Measurements from ENCODE around the gene ARMC9.

DNA sequence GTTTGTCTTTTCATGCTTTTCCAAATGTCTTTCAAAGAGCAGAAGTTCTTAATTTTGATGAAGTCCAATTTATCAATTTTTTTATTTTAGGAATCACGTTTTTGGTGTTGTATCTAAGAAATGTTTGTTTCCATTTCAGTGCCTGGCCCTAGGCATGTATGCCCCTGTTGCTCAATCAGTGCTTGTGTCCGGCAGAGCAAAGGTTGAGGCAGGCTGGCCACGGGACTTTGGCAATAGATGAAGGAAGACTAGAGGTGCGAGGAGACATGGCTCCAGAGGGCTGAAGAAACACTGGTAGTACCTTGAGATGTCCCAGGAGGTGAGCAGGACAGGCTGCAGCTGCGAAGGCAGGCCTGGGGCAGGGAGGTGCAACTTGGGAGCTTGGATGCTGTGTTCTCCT lies 187.0 kb downstream of the ARMC9 start:
- TF ChIP-seq EZH2 (IDR thresholded peaks at IDR 0.05; ENCODE audit: insufficient read depth, poor library complexity, severe bottlenecking) (no peak), EZH2phosphoT487 (IDR thresholded peaks at IDR 0.05; ENCODE audit: insufficient read depth, low read depth) (no peak)
